COLO668 (cell line): ENCODE measurements around the gene GINS2.

ENCODE experiments used
- DNase-seq: peaks from one replicate; lab custom pipeline; 2025; ENCODE audit not compliant: unreplicated experiment; lab: John Stamatoyannopoulos, UW

GINS2 gene

GRCh38 chr16:85641776-85642176 is 47.0 kb downstream of the GINS2 start:
- DNase-seq: peak; percentile 85

GRCh38 chr16:85641305-85641704 is 47.4 kb downstream of the GINS2 start:
- DNase-seq: no peak

GRCh38 chr16:85640585-85640984 is 48.2 kb downstream of the GINS2 start:
- peak; percentile 57 for DNase-seq

GRCh38 chr16:85640254-85640558 is 48.5 kb downstream of the GINS2 start:
- peak; percentile 94 for DNase-seq

- peak; percentile 94 for DNase-seq
These were observed 49.1 kb downstream of the GINS2 start for GRCh38 chr16:85639529-85640253.

- peak; percentile 38 for DNase-seq
These were observed 49.9 kb downstream of the GINS2 start for GRCh38 chr16:85638695-85639409.

GRCh38 chr16:85637808-85638647 is 50.7 kb downstream of the GINS2 start:
- DNase-seq: peak; percentile 76

GRCh38 chr16:85637061-85637807 is 51.5 kb downstream of the GINS2 start:
- DNase-seq: peak; percentile 34

GRCh38 chr16:85636234-85636812 is 52.4 kb downstream of the GINS2 start:
- DNase-seq: no peak

- peak; percentile 72 for DNase-seq
These were observed 53.1 kb downstream of the GINS2 start for GRCh38 chr16:85635545-85636140.

GRCh38 chr16:85634747-85635544 is 53.8 kb downstream of the GINS2 start:
- DNase-seq: peak; percentile 72

GRCh38 chr16:85633888-85634287 is 54.9 kb downstream of the GINS2 start:
- no peak for DNase-seq

- DNase-seq: no peak
These were observed 55.4 kb downstream of the GINS2 start for GRCh38 chr16:85633438-85633743.

- DNase-seq: no peak
These were observed 55.9 kb downstream of the GINS2 start for GRCh38 chr16:85632709-85633437.

- DNase-seq: no peak
These were observed 56.9 kb downstream of the GINS2 start for GRCh38 chr16:85631802-85632393.

GRCh38 chr16:85631230-85631629 is 57.5 kb downstream of the GINS2 start:
- DNase-seq: no peak

- DNase-seq: no peak
These were observed 58.9 kb downstream of the GINS2 start for GRCh38 chr16:85629853-85630252.

- DNase-seq: no peak
These were observed 59.4 kb downstream of the GINS2 start for GRCh38 chr16:85629326-85629725.

GRCh38 chr16:85628645-85629044 is 60.1 kb downstream of the GINS2 start:
- DNase-seq: no peak
